PC-9 (cell line): ENCODE data around the gene FAH. TPM values are rescaled to one million over a fixed set of nuclear protein-coding genes. Genes with fewer than 3 reads are reported as not detected.

Source experiments
- BruUV-seq: library from RNA; stranded (reverse); fragments of 400-500 nt; replicated peaks from 2 replicates; lab custom pipeline; 2021; lab: Mats Ljungman, UMichigan
- CTCF ChIA-PET: fragments of 300-600 bp; sonication (Branson Sonifier 250); formaldehyde crosslinking; loops from one replicate; lab custom pipeline; 2022; ENCODE audit warnings: antibody characterized with exemption; lab: Charles Lee
- POLR2A ChIA-PET: fragments of 300-600 bp; sonication (Branson Sonifier 250); formaldehyde crosslinking; loops from one replicate; lab custom pipeline; 2022; ENCODE audit warnings: antibody characterized with exemption; ENCODE audit not compliant: unreplicated experiment; lab: Charles Lee
- DNase-seq, 2 experiments: peaks; one replicate each; pipeline versions ENCODE4 v3.0.0 to v3.0.0-alpha.2; 2015 to 2022; ENCODE audit warnings: mixed read lengths in 1 of 2
- H2AFZ ChIP-seq: fragments of 200-600 bp; sonication (generic); 2 replicates; pipeline ENCODE4 v1.8.1; 2017; ENCODE audit warnings: antibody characterized with exemption
- H3F3A ChIP-seq: fragments of 200-600 bp; sonication (generic); 2 replicates; pipeline ENCODE4 v1.8.1; 2017; ENCODE audit warnings: antibody characterized with exemption, mild to moderate bottlenecking, low read depth; ENCODE audit not compliant: insufficient read depth
- H3K27ac ChIP-seq: fragments of 200-600 bp; sonication (generic); 2 replicates; pipeline ENCODE4 v1.6.1; 2016; ENCODE audit warnings: mixed run types
- H3K27me3 ChIP-seq: fragments of 200-600 bp; sonication (generic); 2 replicates; pipeline ENCODE4 v1.6.1; 2016; ENCODE audit warnings: low read depth, mixed run types; ENCODE audit not compliant: insufficient read depth
- H3K36me3 ChIP-seq: fragments of 200-600 bp; sonication (generic); 2 replicates; pipeline ENCODE4 v1.6.1; 2016; ENCODE audit warnings: low read depth, mixed run types
- H3K4me1 ChIP-seq: fragments of 200-600 bp; sonication (generic); replicated peaks from 2 replicates; pipeline ENCODE4 v1.6.1; 2016; ENCODE audit warnings: mixed run types; ENCODE audit not compliant: insufficient read depth
- H3K4me2 ChIP-seq: fragments of 200-600 bp; sonication (generic); 2 replicates; pipeline ENCODE4 v1.6.1; 2017; ENCODE audit warnings: mixed run types
- H3K4me3 ChIP-seq: fragments of 200-600 bp; sonication (generic); 2 replicates; pipeline ENCODE4 v1.6.1; 2016; ENCODE audit warnings: mixed run types
- H3K79me2 ChIP-seq: fragments of 200-600 bp; sonication (generic); 2 replicates; pipeline ENCODE4 v1.6.1; 2017; ENCODE audit warnings: low read depth, mixed run types
- H3K9me2 ChIP-seq: fragments of 200-600 bp; sonication (generic); 2 replicates; pipeline ENCODE4 v1.8.1; 2017; ENCODE audit warnings: mild to moderate bottlenecking; ENCODE audit not compliant: insufficient read depth
- H3K9me3 ChIP-seq: fragments of 200-600 bp; sonication (generic); 2 replicates; pipeline ENCODE4 v1.8.1; 2016; ENCODE audit warnings: low read depth; ENCODE audit not compliant: insufficient read depth
- H4K20me1 ChIP-seq: fragments of 200-600 bp; sonication (generic); 2 replicates; pipeline ENCODE4 v1.8.1; 2017; ENCODE audit not compliant: insufficient read depth
- EZH2 ChIP-seq: fragments of 200-600 bp; sonication (generic); IDR thresholded peaks from 2 replicates; pipeline ENCODE4 v1.8.0; 2017; ENCODE audit warnings: antibody characterized with exemption, low read depth
- intact Hi-C: fragments of 100-400 bp; cut with micrococcal nuclease; formaldehyde crosslinking; loops from one replicate; pipeline ENCODE4 v1.10.0; 2022; ENCODE audit not compliant: unreplicated experiment
- total RNA-seq: library from RNA; stranded (reverse); gene quantifications from 2 replicates; pipeline ENCODE4 v1.2.3, GENCODE V29; 2021
- TF ChIP-seq, protein P1 (sequence below): fragments of 200-600 bp; sonication (generic); conservative IDR thresholded peaks from 2 replicates; pipeline ENCODE4 v1.6.1; 2017; ENCODE audit warnings: mixed run types, antibody characterized with exemption, mild to moderate bottlenecking, moderate library complexity

The FAH gene
- total RNA-seq, 1 experiment from 2014 or later: 75.5 TPM

DNA sequence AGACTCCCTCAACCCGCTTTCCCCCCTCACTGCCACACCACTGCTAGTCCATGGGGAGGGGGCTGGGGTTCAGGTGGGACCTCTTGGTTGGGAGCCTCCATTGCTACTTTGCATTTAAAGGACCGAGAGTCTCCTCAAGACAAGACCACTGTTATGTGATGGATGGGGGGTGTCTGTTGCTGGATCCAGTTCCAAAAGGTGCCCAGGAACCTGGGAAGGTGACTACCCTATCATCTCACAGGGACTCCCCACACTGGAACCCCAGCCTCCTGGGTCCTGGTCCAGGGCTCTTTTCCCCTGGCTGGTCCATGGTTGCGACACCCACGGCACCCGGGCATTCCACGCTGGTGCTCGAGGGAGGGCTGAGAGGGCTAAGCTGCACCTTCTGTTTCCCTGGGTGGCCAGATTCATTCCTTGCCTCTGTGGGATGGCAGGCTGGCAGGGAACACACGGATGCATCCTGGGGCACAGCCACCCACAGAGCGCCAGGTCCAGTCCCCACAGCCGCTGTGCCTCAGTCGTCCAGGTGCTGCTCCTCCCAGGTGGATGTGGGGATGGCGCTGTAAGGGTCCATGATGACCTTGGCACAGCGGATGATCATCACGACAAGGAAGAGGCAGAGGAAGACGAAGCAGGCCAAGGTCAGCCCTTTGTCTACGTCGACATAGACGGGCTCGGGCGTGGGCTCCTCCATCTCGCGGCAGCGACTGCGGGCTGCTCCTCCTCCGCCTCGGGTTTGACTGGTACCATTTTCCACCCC lies 48.6 kb downstream of the FAH start:
- Histone ChIP-seq H3F3A (no peaks in the 10 kb centered on the region), H3K4me2 (no peak overlapping the region), H3K79me2 (no peaks in the 10 kb centered on the region), H3K27me3 (no peaks in the 10 kb centered on the region), H3K9me3 (no peaks in the 10 kb centered on the region), H3K27ac (no peak overlapping the region), H3K9me2 (no peaks in the 10 kb centered on the region), H2AFZ (no peak overlapping the region), H4K20me1 (no peaks in the 10 kb centered on the region), H3K4me3 (no peak overlapping the region), H3K4me1 (0 out of 2 replicates have a peak, but pooled peaks cover 3% of the 10 kb centered on the region), H3K36me3 (no peaks in the 10 kb centered on the region)
- POLR2A ChIA-PET: no interaction called here
- no TSS peak for BruUV-seq
- DNase-seq: no peak
- intact Hi-C loops: no loop called here
- TF ChIP-seq EZH2: no peak
- TF ChIP-seq, protein P1, sequence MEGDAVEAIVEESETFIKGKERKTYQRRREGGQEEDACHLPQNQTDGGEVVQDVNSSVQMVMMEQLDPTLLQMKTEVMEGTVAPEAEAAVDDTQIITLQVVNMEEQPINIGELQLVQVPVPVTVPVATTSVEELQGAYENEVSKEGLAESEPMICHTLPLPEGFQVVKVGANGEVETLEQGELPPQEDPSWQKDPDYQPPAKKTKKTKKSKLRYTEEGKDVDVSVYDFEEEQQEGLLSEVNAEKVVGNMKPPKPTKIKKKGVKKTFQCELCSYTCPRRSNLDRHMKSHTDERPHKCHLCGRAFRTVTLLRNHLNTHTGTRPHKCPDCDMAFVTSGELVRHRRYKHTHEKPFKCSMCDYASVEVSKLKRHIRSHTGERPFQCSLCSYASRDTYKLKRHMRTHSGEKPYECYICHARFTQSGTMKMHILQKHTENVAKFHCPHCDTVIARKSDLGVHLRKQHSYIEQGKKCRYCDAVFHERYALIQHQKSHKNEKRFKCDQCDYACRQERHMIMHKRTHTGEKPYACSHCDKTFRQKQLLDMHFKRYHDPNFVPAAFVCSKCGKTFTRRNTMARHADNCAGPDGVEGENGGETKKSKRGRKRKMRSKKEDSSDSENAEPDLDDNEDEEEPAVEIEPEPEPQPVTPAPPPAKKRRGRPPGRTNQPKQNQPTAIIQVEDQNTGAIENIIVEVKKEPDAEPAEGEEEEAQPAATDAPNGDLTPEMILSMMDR: no peak
- CTCF ChIA-PET: no interaction called here

DNA sequence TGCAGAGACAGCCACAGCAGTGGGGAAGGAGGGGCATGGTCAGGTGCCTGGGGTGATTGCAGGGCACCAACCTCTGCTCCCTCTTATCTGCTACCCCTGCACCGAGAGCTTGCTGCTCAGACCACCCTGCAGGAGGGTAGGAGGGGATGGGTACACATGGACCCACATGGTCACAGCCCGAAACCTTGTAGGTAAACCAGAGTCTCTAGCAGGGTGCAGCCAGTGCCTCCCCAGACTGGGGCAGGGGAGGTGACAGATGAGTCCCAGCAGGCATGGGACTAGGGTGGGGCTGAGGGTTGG lies 49.2 kb downstream of the FAH start:
- 0 out of 2 replicates have a peak, but pooled peaks cover 3% of the 10 kb centered on the region for H3K4me1 ChIP-seq
- no peaks in the 10 kb centered on the region for H3K27me3 ChIP-seq
- H3K4me3 ChIP-seq: no peak overlapping the region
- H3K4me2 ChIP-seq: no peak overlapping the region
- no peaks in the 10 kb centered on the region for H3K9me3 ChIP-seq
- no peaks in the 10 kb centered on the region for H3K36me3 ChIP-seq
- no peak overlapping the region for H3K27ac ChIP-seq
- no peaks in the 10 kb centered on the region for H3K9me2 ChIP-seq
- no peak for DNase-seq
- intact Hi-C loops: no loop called here
- no peak overlapping the region for H2AFZ ChIP-seq
- CTCF ChIA-PET: no interaction called here
- H4K20me1 ChIP-seq: no peaks in the 10 kb centered on the region
- H3K79me2 ChIP-seq: no peaks in the 10 kb centered on the region
- TF ChIP-seq EZH2: no peak
- TF ChIP-seq, protein P1: no peak
- no TSS peak for BruUV-seq
- POLR2A ChIA-PET: no interaction called here
- H3F3A ChIP-seq: no peaks in the 10 kb centered on the region

GRCh38 chr15:80202641-80203360 lies 50.0 kb downstream of the FAH start:
- H2AFZ ChIP-seq: no peak overlapping the region
- CTCF ChIA-PET: no interaction called here
- TF ChIP-seq EZH2: no peak
- TF ChIP-seq, protein P1: no peak
- POLR2A ChIA-PET: no interaction called here
- intact Hi-C loops: no loop called here
- H3K4me2 ChIP-seq: no peak overlapping the region; the same call in 1 of the 2 replicates
- H3K27ac ChIP-seq: no peak overlapping the region
- no peaks in the 10 kb centered on the region; the same call in 1 of the 2 replicates for H3K9me3 ChIP-seq
- 0 out of 2 replicates have a peak, but pooled peaks cover 3% of the 10 kb centered on the region for H3F3A ChIP-seq
- no peaks in the 10 kb centered on the region for H3K27me3 ChIP-seq
- peaks cover 7% of the 10 kb centered on the region for H3K4me1 ChIP-seq
- H3K36me3 ChIP-seq: no peaks in the 10 kb centered on the region
- DNase-seq: peak; percentile 22 to 39
- H3K79me2 ChIP-seq: no peaks in the 10 kb centered on the region
- no TSS peak for BruUV-seq
- H3K4me3 ChIP-seq: no peak overlapping the region
- H3K9me2 ChIP-seq: no peaks in the 10 kb centered on the region
- H4K20me1 ChIP-seq: no peaks in the 10 kb centered on the region
